Heart left ventricle (tissue), 16 donors: Measurements from ENCODE around the gene GEMIN4. TPM values are rescaled to one million over a fixed set of nuclear protein-coding genes. Genes with fewer than 3 reads are reported as not detected.
"Not testable (repeated sequence)": the region's sequence is repeated elsewhere in the genome, so short reads cannot be mapped to it uniquely, and the experiment has no call there.

ENCODE experiments used
- ATAC-seq, 4 donors: fragments of 200-7000 bp; cut with Tn5 transposase; one replicate each; pipeline ENCODE4 v1.9.1; 2020 to 2022; ENCODE audit warnings: moderate library complexity in 4 of 4, mild to moderate bottlenecking in 3 of 4, moderate number of reproducible peaks in 1 of 4
- DNase-seq, 5 donors: peaks; one replicate each; pipeline ENCODE4 v3.0.0-alpha.2; 2020
- H3K27ac ChIP-seq, 12 donors: fragments of 200-600 bp; sonication (generic) in 4 of 12; one replicate each; pipeline versions ENCODE4 v1.5.0 to v1.8.0; 2016 to 2022; ENCODE audit warnings: mild to moderate bottlenecking in 2 of 12
- H3K27me3 ChIP-seq, 9 donors: fragments of 200-600 bp; sonication (generic) in 2 of 9; one replicate each; pipeline versions ENCODE4 v1.5.1 to v1.8.0; 2016 to 2022; ENCODE audit warnings: mild to moderate bottlenecking in 3 of 9
- H3K36me3 ChIP-seq, 9 donors: fragments of 200-600 bp; sonication (generic) in 2 of 9; one replicate each; pipeline versions ENCODE4 v1.5.0 to v1.8.0; 2018 to 2022; ENCODE audit warnings: mild to moderate bottlenecking in 2 of 9
- H3K4me1 ChIP-seq, 12 donors: fragments of 200-600 bp; sonication (generic) in 4 of 12; one replicate each; pipeline versions ENCODE4 v1.5.0 to v1.8.0; 2016 to 2022; ENCODE audit warnings: mild to moderate bottlenecking in 3 of 12
- H3K4me3 ChIP-seq, 12 donors: fragments of 200-600 bp; sonication (generic) in 4 of 12; one replicate each; pipeline versions ENCODE4 v1.5.0 to v1.8.0; 2017 to 2022; ENCODE audit warnings: mild to moderate bottlenecking in 9 of 12, moderate library complexity in 4 of 12
- H3K9me3 ChIP-seq, 12 donors: fragments of 200-600 bp; sonication (generic) in 4 of 12; one replicate each; pipeline versions ENCODE4 v1.5.0 to v1.8.0; 2016 to 2022; ENCODE audit warnings: mild to moderate bottlenecking in 1 of 12
- CTCF ChIP-seq, 12 donors: fragments of 200-600 bp; sonication (generic) in 4 of 12; IDR thresholded peaks; one replicate each; pipeline versions ENCODE4 v1.5.0 to v1.8.0; 2018 to 2022; ENCODE audit warnings: antibody characterized with exemption in 12 of 12, mild to moderate bottlenecking in 5 of 12
- POLR2A ChIP-seq, 2 donors: fragments of 450-650 bp; IDR thresholded peaks; one replicate each; pipeline ENCODE4 v1.6.1; 2017; ENCODE audit warnings: antibody characterized with exemption in 2 of 2, mild to moderate bottlenecking in 2 of 2, moderate library complexity in 2 of 2
- WGBS, 4 donors: extraction: QIAGEN DNeasy Blood & Tissue Kit in 2 of 4; methylation state at CpG; one replicate each; pipeline versions ENCODE4 v1.1.5 to v1.1.7; 2013 to 2018; 5-methylcytosine and 5-hydroxymethylcytosine counted together
- intact Hi-C, 10 donors: fragments of 100-400 bp; cut with DNase I; formaldehyde crosslinking; loops; one replicate each; pipeline versions ENCODE4 v1.11.1 to v1.14.2; 2022
- polyA plus RNA-seq, 2 donors: library from polyadenylated mRNA; stranded (reverse); fragments of 200-250 nt; gene quantifications; one replicate each; pipeline ENCODE4 v1.2.3, GENCODE V29; 2013
- total RNA-seq, 9 donors: library from RNA; depleted of rRNA in 2 of 9; stranded (reverse); fragments of >200 nt in 2 of 9; fragmentation: NEBNext Ultra II Directional in 3 of 9; extraction: Animal tissue kit (Norgen Biotek cat#: 25700) in 3 of 9; gene quantifications; one replicate each; pipeline versions ENCODE4 v1.1.0 to v1.2.4, GENCODE V29; 2016 to 2023
- donor health status: ischemic (EF 13 %, LVEDD 7.1; RV severe dilation, severe dysfunction).
- donor health status: healthy with polysubstance abuse.
- donor health status: DM: no; HTN: yes; CAD: no.
- donor health status: DM: no; HTN: no; CAD: no.
- donor health status: ischemic (EF 25% LVEDD 6.9; RV normal size, moderate dysfunction).
- donor health status: ischemic (EF 25% LVEDD 5.7; RV mildly dilated, moderate dysfunction).
- donor health status: healthy.
- donor health status: DM: yes; HTN: yes; CAD: no.
- donor health status: ischemic (EF 35%, LVEDD 5.7; RV mildly dilated, moderate dysfunction).
- donor health status: nonischemic (EF 11% LVEDD 7.7; RV severe dilation, severe dysfunction).
- donor health status: DM: yes; HTN: yes; CAD: no.
- donor health status: PGD.
- donor health status: ischemic (EF 29% LVEDD 5.4; RV normal size, mild dysfunction).
- donor health status: nonischemic (EF 23%, LVEDD 6.1; RV moderate dilation, normal function).

Gene GEMIN4
- total and polyA plus RNA-seq, 11 donors: 3.2 to 20.8 (median 9.8) TPM

GRCh38 chr17:788551-788950, 36.5 kb upstream of the GEMIN4 start:
- H3K27ac ChIP-seq: no peak overlapping the region
- peaks cover 0 to 11% (median 6%) of the 10 kb centered on the region in 12 donors for H3K4me1 ChIP-seq
- WGBS, 4 donors: 80 to 89% (median 85%) methylated on average over 4 of the region's 4 CpGs
- no peak overlapping the region for H3K4me3 ChIP-seq
- peaks cover 0 to 79% (median 55%) of the 10 kb centered on the region in 9 donors for H3K36me3 ChIP-seq
- no peaks in the 10 kb centered on the region for H3K9me3 ChIP-seq
- intact Hi-C loops: no loop called here
- ATAC-seq (no peak), DNase-seq (no peak)
- no peak for TF ChIP-seq POLR2A (IDR thresholded peaks at IDR 0.05)
- no peak for TF ChIP-seq CTCF (IDR thresholded peaks at IDR 0.05)
- no peaks in the 10 kb centered on the region for H3K27me3 ChIP-seq

GRCh38 chr17:787641-788221, 35.7 kb upstream of the GEMIN4 start:
- DNase-seq: no peak
- H3K9me3 ChIP-seq: no peaks in the 10 kb centered on the region
- 91 to 94% (median 93%) methylated on average over 12 of the region's 12 CpGs for WGBS, 4 donors
- intact Hi-C loops: no loop called here
- ATAC-seq: no peak
- no peaks in the 10 kb centered on the region for H3K27me3 ChIP-seq
- peaks cover 0 to 80% (median 54%) of the 10 kb centered on the region in 9 donors for H3K36me3 ChIP-seq
- no peak overlapping the region for H3K4me3 ChIP-seq
- peaks cover 3 to 19% (median 15%) of the 10 kb centered on the region in 12 donors for H3K4me1 ChIP-seq
- no peak for TF ChIP-seq POLR2A (IDR thresholded peaks at IDR 0.05)
- TF ChIP-seq CTCF (IDR thresholded peaks at IDR 0.05): no peak
- no peak overlapping the region for H3K27ac ChIP-seq

GRCh38 chr17:785901-786300, 33.8 kb upstream of the GEMIN4 start:
- H3K27ac ChIP-seq, H3K9me3 ChIP-seq, intact Hi-C loops: not testable (repeated sequence)

GRCh38 chr17:784143-784542, 32.1 kb upstream of the GEMIN4 start:
- WGBS, 4 donors: 69 to 78% (median 72%) methylated on average over 3 of the region's 3 CpGs
- no peak for TF ChIP-seq CTCF (IDR thresholded peaks at IDR 0.05)
- no peak for TF ChIP-seq POLR2A (IDR thresholded peaks at IDR 0.05)

More at GRCh38 chr17:785901-786300, 33.8 kb upstream of the GEMIN4 start:
- not testable (repeated sequence) for DNase-seq, H3K27me3 ChIP-seq, H3K4me3 ChIP-seq, ATAC-seq
- Histone ChIP-seq H3K36me3 (peaks cover 0 to 62% (median 38%) of the 10 kb centered on the region in 9 donors), H3K4me1 (peaks cover 3 to 28% (median 22%) of the 10 kb centered on the region in 12 donors)
- 89 to 97% (median 95%) methylated on average over 7 of the region's 7 CpGs for WGBS, 4 donors

More at GRCh38 chr17:784143-784542, 32.1 kb upstream of the GEMIN4 start:
- no peak overlapping the region for H3K4me3 ChIP-seq
- ATAC-seq (no peak), DNase-seq (no peak)
- H3K27me3 ChIP-seq: no peaks in the 10 kb centered on the region
- H3K9me3 ChIP-seq: no peaks in the 10 kb centered on the region
- H3K4me1 ChIP-seq: peaks cover 3 to 30% (median 22%) of the 10 kb centered on the region in 12 donors
- intact Hi-C loops: loop anchor here in 1 of 10 donors (5.0 kb wide), 1 partner anchor 193 kb away; the partner anchor contains the start of gene NXN
- H3K27ac ChIP-seq: no peak overlapping the region
- H3K36me3 ChIP-seq: peaks cover 0 to 50% (median 26%) of the 10 kb centered on the region in 9 donors
